Pancreas (tissue), 10 donors: ENCODE results near the gene B3GNT8. TPM values are rescaled to one million over a fixed set of nuclear protein-coding genes. Genes with fewer than 3 reads are reported as not detected.

ENCODE experiments used
- ATAC-seq, 4 donors: fragments of 200-7000 bp; cut with Tn5 transposase; one replicate each; pipeline versions ENCODE4 v1.8.0 to v1.9.1; 2020; ENCODE audit warnings: mild to moderate bottlenecking in 4 of 4, moderate library complexity in 4 of 4
- DNase-seq, 6 donors: peaks; one replicate each; pipeline ENCODE4 v3.0.0-alpha.2; 2020
- FAIRE-seq: peaks from 2 replicates; lab custom pipeline; 2012; peaks lifted over from hg19 to GRCh38; lab: Jason Lieb, UNC
- H3K27ac ChIP-seq, 4 donors: fragments of 200-600 bp; sonication (generic); 1 replicate in 3 of 4; 2 replicates in 1 of 4; pipeline versions ENCODE4 v1.5.0 to v1.8.0; 2020
- H3K27me3 ChIP-seq, 4 donors: fragments of 200-600 bp; one replicate each; pipeline ENCODE4 v1.8.0; 2021
- H3K36me3 ChIP-seq, 3 donors: fragments of 200-600 bp; sonication (generic) in 1 of 3; one replicate each; pipeline versions ENCODE4 v1.5.0 to v1.8.0; 2020 to 2021
- H3K4me1 ChIP-seq, 3 donors: fragments of 200-600 bp; one replicate each; pipeline ENCODE4 v1.8.0; 2021
- H3K4me3 ChIP-seq, 4 donors: fragments of 200-600 bp; sonication (generic) in 2 of 4; one replicate each; pipeline versions ENCODE4 v1.5.0 to v1.8.0; 2020 to 2021
- H3K9me3 ChIP-seq, 4 donors: fragments of 200-600 bp; one replicate each; pipeline ENCODE4 v1.8.0; 2021
- CTCF ChIP-seq, 4 donors: fragments of 200-600 bp; sonication (generic) in 3 of 4; IDR thresholded peaks; one replicate each; pipeline versions ENCODE4 v1.5.0 to v1.8.0; 2021; ENCODE audit warnings: antibody characterized with exemption in 4 of 4
- WGBS, 2 donors: extraction: QIAGEN DNeasy Blood & Tissue Kit; methylation state at CpG; one replicate each; pipeline ENCODE4 v1.1.7; 2013; 5-methylcytosine and 5-hydroxymethylcytosine counted together
- intact Hi-C, 3 donors: fragments of 100-400 bp; cut with DNase I; formaldehyde crosslinking; loops; one replicate each; pipeline versions ENCODE4 v1.11.1 to v1.14.2; 2022
- polyA plus RNA-seq, 2 donors: library from polyadenylated mRNA; stranded (reverse); fragments of 200-250 nt; gene quantifications; one replicate each; pipeline ENCODE4 v1.2.3, GENCODE V29; 2013
- total RNA-seq, 6 donors: library from RNA; stranded (reverse); fragmentation: NEBNext Ultra II Directional in 4 of 6; extraction: Animal tissue kit (Norgen Biotek cat#: 25700) in 4 of 6; gene quantifications; one replicate each; pipeline versions ENCODE4 v1.2.1 to v1.2.4, GENCODE V29; 2021 to 2023
- donor health status: healthy with polysubstance abuse.
- donor health status: DM: no; HTN: no; CAD: no; lungs with moderate emphysema.
- donor health status: DM: no; HTN: no; CAD: no.
- donor health status: control.
- donor health status: control.
- donor health status: Bipolar disorder and iron deficiency.
- donor health status: DM: yes; HTN: yes; CAD: no.
- donor health status: DM: no; HTN: no; CAD: no.
- donor health status: DM: no; HTN: no; CAD: no.
- donor health status: DM: yes; HTN: yes; CAD: no.

The B3GNT8 gene
- total and polyA plus RNA-seq, 8 donors = 0.41 to 4.5 (median 1.5) TPM

GRCh38 chr19:41420101-41420880, 6.9 kb downstream of the B3GNT8 start:
- ATAC-seq = peak in 2 of 4 donors; percentile 34 to 72
- no peaks in the 10 kb centered on the region for H3K27me3 ChIP-seq

GRCh38 chr19:41416194-41416674, 10.9 kb downstream of the B3GNT8 start:
- Histone ChIP-seq H3K4me3 (no peak overlapping the region), H3K4me1 (no peaks in the 10 kb centered on the region), H3K36me3 (peaks cover 4 to 51% (median 23%) of the 10 kb centered on the region in 3 donors), H3K27me3 (no peaks in the 10 kb centered on the region), H3K27ac (no peak overlapping the region), H3K9me3 (no peaks in the 10 kb centered on the region)
- no peak for TF ChIP-seq CTCF (IDR thresholded peaks at IDR 0.05)
- intact Hi-C loops = no loop called here
- FAIRE-seq (no peak), ATAC-seq (peak in 2 of 4 donors; percentile 19 to 49), DNase-seq (peak in 1 of 6 donors; percentile 47)
- 93 to 95% methylated on average over 12 of the region's 12 CpGs for WGBS, 2 donors

More at GRCh38 chr19:41420101-41420880, 6.9 kb downstream of the B3GNT8 start:
- Histone ChIP-seq H3K36me3 (peaks cover 4 to 62% (median 38%) of the 10 kb centered on the region in 3 donors), H3K4me3 (no peak overlapping the region), H3K9me3 (no peaks in the 10 kb centered on the region), H3K4me1 (no peaks in the 10 kb centered on the region), H3K27ac (peak overlapping the region in 1 of 4 donors; percentile 33)
- 79 to 80% methylated on average over 8 of the region's 8 CpGs for WGBS, 2 donors
- no peak for TF ChIP-seq CTCF (IDR thresholded peaks at IDR 0.05)
- intact Hi-C loops = no loop called here
- DNase-seq (no peak), FAIRE-seq (no peak)

GRCh38 chr19:41415154-41415571, 12.0 kb downstream of the B3GNT8 start:
- 78 to 88% methylated on average over 9 of the region's 9 CpGs for WGBS, 2 donors
- DNase-seq (peak in 1 of 6 donors; percentile 39), ATAC-seq (peak in 3 of 4 donors; percentile 15 to 67 (median 67)), FAIRE-seq (no peak)
- Histone ChIP-seq H3K36me3 (peaks cover 4 to 40% (median 16%) of the 10 kb centered on the region in 3 donors), H3K4me1 (peaks cover under 1 to 2% (median 1%) of the 10 kb centered on the region in 3 donors), H3K27ac (no peak overlapping the region), H3K4me3 (no peak overlapping the region), H3K9me3 (no peaks in the 10 kb centered on the region), H3K27me3 (no peaks in the 10 kb centered on the region)
- TF ChIP-seq CTCF (IDR thresholded peaks at IDR 0.05) = no peak
- intact Hi-C loops = no loop called here

- H3K27ac ChIP-seq = no peak overlapping the region
- intact Hi-C loops = no loop called here
- no peak for DNase-seq
- WGBS, 2 donors = 90 to 93% methylated on average over 9 of the region's 9 CpGs
- peaks cover 6 to 9% (median 8%) of the 10 kb centered on the region in 3 donors for H3K4me1 ChIP-seq
- H3K36me3 ChIP-seq = peaks cover 0 to 33% (median 10%) of the 10 kb centered on the region in 3 donors
- TF ChIP-seq CTCF (IDR thresholded peaks at IDR 0.05) = no peak
- ATAC-seq = no peak
- no peak overlapping the region for H3K4me3 ChIP-seq
- FAIRE-seq = no peak
- no peaks in the 10 kb centered on the region for H3K9me3 ChIP-seq
- no peaks in the 10 kb centered on the region for H3K27me3 ChIP-seq
These were observed 12.7 kb downstream of the B3GNT8 start for GRCh38 chr19:41414461-41414860.
